Large intestine (tissue), 3 donors: Measurements from ENCODE around the gene HDAC3. TPM values are rescaled to one million over a fixed set of nuclear protein-coding genes. Genes with fewer than 3 reads are reported as not detected.

Experiments
- DNase-seq, 2 donors: peaks; one replicate each; pipeline versions ENCODE4 v3.0.0 to v3.0.0-alpha.2; 2013
- H3K27ac ChIP-seq: one replicate; pipeline ENCODE4 v1.5.1; 2013; ENCODE audit warnings: low read length
- H3K27me3 ChIP-seq: 2 replicates; pipeline ENCODE4 v1.6.1; 2013; ENCODE audit warnings: low read length; ENCODE audit not compliant: control insufficient read depth, insufficient read depth
- H3K36me3 ChIP-seq: 2 replicates; pipeline ENCODE4 v1.6.1; 2013; ENCODE audit warnings: low read length; ENCODE audit not compliant: control insufficient read depth, insufficient read depth
- H3K4me1 ChIP-seq: one replicate; pipeline ENCODE4 v1.6.1; 2013; ENCODE audit warnings: low read length; ENCODE audit not compliant: control insufficient read depth, insufficient read depth
- H3K4me3 ChIP-seq: one replicate; pipeline ENCODE4 v1.5.1; 2013; ENCODE audit warnings: low read length
- H3K9me3 ChIP-seq: one replicate; pipeline ENCODE4 v1.6.1; 2013; ENCODE audit warnings: mild to moderate bottlenecking, low read depth, low read length, moderate library complexity; ENCODE audit not compliant: control insufficient read depth
- WGBS: methylation state at CpG from one replicate; pipeline ENCODE4 v1.1.5; 2013; ENCODE audit warnings: low lambda C conversion rate; ENCODE audit not compliant: insufficient coverage; 5-methylcytosine and 5-hydroxymethylcytosine counted together
- polyA plus RNA-seq: library from polyadenylated mRNA; unstranded; fragments of 120-200 nt; gene quantifications from one replicate; pipeline ENCODE4 v1.2.1, GENCODE V29; 2013

HDAC3 gene
- polyA plus RNA-seq, 1 donor, result 71.5 TPM

DNA sequence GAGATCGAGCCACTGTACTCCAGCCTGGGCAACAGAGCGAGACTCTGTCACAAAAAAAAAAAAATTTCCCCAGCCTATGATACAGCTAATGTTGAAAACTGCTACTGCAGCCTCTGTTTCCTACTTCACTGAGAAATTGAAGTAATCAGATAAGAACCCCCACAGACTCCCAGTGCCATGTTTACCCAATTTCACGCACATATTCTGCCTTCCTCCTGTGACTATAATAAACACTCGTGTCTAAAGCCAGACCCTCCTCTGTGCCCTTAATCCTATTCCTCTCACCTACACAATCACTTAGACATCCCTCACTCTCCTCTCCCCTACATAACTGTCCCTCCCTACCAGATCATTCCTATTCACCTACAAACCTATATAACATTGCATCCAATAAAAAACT, 39.0 kb upstream of the HDAC3 start:
- H3K27me3 ChIP-seq, result no peaks in the 10 kb centered on the region
- no peaks in the 10 kb centered on the region for H3K9me3 ChIP-seq
- 44% methylated on average over 1 of the region's 4 CpGs for WGBS
- H3K36me3 ChIP-seq, result peaks cover 20% of the 10 kb centered on the region
- H3K4me1 ChIP-seq, result peaks cover 5% of the 10 kb centered on the region
- no peak for DNase-seq
- no peak overlapping the region for H3K4me3 ChIP-seq
- H3K27ac ChIP-seq, result no peak overlapping the region

DNA sequence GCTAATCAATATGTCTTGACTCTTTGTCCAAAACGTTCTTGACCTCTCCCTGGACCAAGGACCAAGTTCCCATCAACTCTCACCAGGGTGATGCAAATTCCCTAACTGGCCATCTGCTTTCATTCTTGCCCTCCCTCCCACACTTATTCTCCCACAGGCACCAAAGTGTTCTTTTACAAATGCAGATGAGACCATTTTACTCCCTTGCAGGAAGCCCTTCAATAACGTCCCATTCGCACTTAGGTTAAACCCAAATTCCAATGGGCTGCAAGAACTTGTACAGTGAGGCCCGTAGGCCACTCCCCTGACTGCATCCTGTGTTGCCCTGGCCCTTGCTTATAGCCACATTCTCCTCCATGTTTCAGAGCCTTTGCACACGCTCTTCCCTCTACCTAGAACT, 38.1 kb upstream of the HDAC3 start:
- H3K27me3 ChIP-seq, result no peaks in the 10 kb centered on the region
- H3K9me3 ChIP-seq, result no peaks in the 10 kb centered on the region
- no peak overlapping the region for H3K4me3 ChIP-seq
- H3K36me3 ChIP-seq, result peaks cover 25% of the 10 kb centered on the region
- H3K27ac ChIP-seq, result no peak overlapping the region
- no peak for DNase-seq
- WGBS, result no CpG with 5 or more reads among the region's 5 CpGs
- H3K4me1 ChIP-seq, result no peaks in the 10 kb centered on the region

DNA sequence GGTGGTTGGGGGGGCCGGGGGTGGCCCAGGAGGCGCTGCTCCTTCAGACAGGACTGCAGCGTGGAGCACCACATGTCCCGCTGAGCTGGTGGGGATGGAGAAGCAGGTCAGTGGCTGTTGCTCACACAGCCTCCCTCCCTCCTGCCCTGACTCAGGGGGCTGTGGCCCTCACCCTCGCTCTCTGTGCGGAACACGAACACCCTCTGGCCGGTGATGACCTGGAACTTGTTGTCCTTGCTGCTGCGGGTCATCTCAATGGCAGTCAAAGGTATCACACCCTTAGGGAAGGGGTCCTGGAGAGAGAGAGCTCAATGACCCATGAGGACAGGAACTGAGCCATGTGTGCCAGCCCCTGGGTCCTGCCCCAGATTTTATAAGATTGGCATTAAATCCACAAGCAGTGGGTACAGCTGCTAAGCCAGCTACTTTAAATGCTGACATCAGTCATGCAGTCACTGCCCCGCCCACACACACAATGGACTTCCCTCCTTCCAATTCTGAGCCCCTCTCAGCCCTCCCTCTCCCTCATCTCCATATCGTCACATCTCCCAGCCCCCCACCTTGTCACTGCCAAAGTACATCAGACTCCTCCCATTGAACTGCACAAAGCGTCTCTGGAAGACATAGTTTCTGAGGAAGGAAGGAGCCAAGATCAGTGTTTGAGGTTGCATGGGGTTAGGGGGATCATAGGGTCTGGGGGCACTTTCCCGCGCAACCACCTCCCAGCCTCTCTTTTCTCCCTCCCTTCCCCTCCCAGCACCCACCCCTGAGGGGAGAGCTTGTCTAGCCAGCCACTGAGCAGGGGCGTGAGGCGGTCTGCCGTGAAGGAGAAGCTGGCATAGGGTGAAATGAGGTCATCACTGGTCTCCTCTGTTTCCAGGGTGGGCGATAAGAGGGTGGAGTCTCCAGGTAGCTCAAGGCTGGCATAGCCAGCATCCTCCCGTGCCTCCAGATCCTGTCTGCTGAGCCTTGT, 36.5 kb upstream of the HDAC3 start:
- DNase-seq, result no peak
- Histone ChIP-seq H3K36me3 (peaks cover 35% of the 10 kb centered on the region), H3K27ac (no peak overlapping the region), H3K9me3 (no peaks in the 10 kb centered on the region), H3K4me3 (no peak overlapping the region), H3K4me1 (no peaks in the 10 kb centered on the region), H3K27me3 (no peaks in the 10 kb centered on the region)
- no CpG with 5 or more reads among the region's 19 CpGs for WGBS

DNA sequence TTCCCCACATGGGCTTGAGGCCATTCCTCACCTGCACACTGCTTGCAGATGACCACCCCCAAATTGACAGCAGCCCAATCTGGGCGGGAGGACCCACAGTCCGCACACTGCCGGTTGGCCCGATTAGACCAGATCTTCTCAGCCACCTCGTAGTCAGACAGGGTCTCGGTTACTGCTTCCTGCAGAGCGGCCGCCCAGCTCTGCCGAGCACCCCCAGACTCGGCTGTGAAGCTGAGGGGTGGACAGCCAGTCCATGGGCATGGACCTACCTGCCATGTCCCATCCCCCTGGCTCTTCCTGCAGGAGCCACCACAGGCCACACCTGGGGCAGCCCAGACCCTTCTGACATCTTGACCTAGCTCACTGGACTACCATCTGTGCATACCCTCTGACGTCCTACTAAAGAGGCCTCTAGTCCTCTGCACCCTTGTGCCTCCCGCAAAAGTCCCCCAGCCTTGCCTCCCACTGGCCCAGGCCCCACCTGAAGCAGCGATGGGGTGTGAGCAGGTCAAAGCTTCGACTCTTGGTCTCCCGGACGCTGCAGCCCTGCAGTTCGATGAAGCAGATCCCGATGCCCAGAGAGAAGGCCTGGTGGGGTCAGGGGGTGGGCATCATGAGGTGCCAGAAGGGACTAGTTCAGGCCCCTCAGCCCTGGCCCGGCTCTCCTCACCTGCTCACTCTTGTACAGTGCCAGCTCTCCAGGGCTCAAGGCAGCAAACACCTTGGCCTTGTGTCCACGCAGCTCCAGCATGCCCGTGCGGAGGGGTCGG, 35.6 kb upstream of the HDAC3 start:
- no peaks in the 10 kb centered on the region for H3K27me3 ChIP-seq
- H3K9me3 ChIP-seq, result no peaks in the 10 kb centered on the region
- H3K4me1 ChIP-seq, result no peaks in the 10 kb centered on the region
- DNase-seq, result no peak
- H3K27ac ChIP-seq, result no peak overlapping the region
- peaks cover 35% of the 10 kb centered on the region for H3K36me3 ChIP-seq
- H3K4me3 ChIP-seq, result no peak overlapping the region
- no CpG with 5 or more reads among the region's 23 CpGs for WGBS

GRCh38 chr5:141669520-141669919, 32.9 kb upstream of the HDAC3 start:
- WGBS, result no CpG with 5 or more reads among the region's 4 CpGs
- Histone ChIP-seq H3K27ac (no peak overlapping the region), H3K27me3 (no peaks in the 10 kb centered on the region), H3K4me1 (peaks cover 3% of the 10 kb centered on the region), H3K4me3 (no peak overlapping the region), H3K36me3 (peaks cover 37% of the 10 kb centered on the region), H3K9me3 (no peaks in the 10 kb centered on the region)
- DNase-seq, result no peak

DNA sequence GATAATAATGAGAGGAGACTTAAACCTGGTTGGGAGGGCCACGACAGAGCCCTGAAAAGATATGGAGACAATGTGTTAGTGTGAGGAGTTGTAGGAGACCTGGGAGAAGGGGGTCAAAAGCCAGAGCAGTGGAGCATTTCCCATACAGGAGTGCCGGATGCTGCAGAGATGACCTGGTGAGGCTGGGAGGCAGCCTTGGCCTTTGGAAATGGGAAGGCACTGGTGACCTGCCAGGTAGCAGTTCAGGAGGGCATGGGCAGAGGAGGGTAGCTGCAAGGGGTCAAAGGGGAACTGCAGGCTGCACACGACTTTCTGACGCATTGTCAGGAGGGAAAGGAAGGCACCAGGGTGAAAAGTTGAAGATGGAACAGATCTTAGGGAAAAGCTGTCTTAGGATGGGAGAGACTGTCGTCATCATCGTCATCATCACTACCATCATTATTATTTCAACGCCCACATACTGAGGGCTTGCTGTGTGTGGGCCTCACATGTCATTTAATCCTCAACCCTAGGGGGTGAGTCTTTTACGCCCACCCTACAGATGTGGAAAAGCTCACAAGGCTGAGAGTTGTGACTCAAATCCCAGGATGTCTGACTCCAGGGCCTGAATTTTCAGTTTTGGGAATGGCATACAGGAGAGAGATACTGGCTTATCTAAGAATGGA, 32.1 kb upstream of the HDAC3 start:
- Histone ChIP-seq H3K27me3 (no peaks in the 10 kb centered on the region), H3K4me3 (no peak overlapping the region), H3K36me3 (peaks cover 40% of the 10 kb centered on the region), H3K27ac (no peak overlapping the region), H3K4me1 (peaks cover 3% of the 10 kb centered on the region), H3K9me3 (no peaks in the 10 kb centered on the region)
- 69% methylated on average over 3 of the region's 8 CpGs for WGBS
- no peak for DNase-seq

DNA sequence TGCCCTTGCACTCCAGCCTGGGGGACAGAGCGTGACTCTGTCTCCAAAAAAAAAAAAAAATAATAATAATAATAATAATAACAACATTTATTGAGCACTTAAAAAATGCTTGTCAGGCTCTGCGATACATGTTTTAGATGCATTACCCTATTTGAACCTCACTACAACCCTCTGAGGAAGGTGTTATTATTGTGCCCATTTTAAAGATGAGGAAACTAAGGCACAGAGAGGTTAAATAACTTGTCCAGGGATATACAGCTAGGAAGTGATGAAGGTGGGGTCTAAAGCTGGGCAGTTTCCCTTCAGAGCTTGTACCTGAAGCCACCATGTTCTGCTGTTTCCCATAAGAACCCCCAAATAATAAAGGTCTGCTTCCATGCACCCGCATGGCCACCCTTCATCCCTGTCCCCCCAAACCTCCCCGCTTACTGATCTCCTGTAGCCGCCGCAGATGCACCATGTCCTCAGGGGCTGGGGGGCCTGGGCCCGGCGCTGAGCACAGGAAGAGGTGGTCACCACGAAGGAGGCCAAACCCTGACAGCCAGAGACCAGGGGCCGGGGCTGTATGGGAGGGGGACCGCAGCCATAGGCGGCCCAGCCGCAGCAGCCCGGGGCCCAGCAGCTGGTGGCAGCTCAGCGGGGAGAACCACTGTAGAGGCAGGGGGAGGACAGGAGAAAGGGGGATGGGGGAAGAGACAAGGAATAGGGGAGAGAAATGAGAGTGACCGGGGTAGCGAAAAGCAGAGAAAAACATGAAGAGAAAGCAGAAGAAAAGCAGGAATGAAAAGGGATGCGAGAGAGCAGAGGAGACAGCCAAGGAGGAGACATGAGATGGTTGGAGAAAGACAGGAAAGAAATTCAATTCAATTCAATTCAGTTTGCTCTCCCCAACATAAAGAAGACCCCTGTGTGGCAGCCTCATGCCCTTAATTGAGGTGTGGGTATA, 29.6 kb upstream of the HDAC3 start:
- Histone ChIP-seq H3K4me1 (peaks cover 3% of the 10 kb centered on the region), H3K27me3 (no peaks in the 10 kb centered on the region), H3K9me3 (no peaks in the 10 kb centered on the region), H3K36me3 (peaks cover 39% of the 10 kb centered on the region), H3K27ac (no peak overlapping the region), H3K4me3 (no peak overlapping the region)
- no peak for DNase-seq
- WGBS, result 87% methylated on average over 4 of the region's 18 CpGs

GRCh38 chr5:141664733-141665461, 28.2 kb upstream of the HDAC3 start:
- WGBS, result no CpG with 5 or more reads among the region's 13 CpGs
- Histone ChIP-seq H3K27ac (no peak overlapping the region), H3K4me3 (no peak overlapping the region), H3K27me3 (no peaks in the 10 kb centered on the region), H3K36me3 (peaks cover 30% of the 10 kb centered on the region), H3K9me3 (no peaks in the 10 kb centered on the region), H3K4me1 (peaks cover 3% of the 10 kb centered on the region)
- peak; percentile 61 to 64 for DNase-seq

DNA sequence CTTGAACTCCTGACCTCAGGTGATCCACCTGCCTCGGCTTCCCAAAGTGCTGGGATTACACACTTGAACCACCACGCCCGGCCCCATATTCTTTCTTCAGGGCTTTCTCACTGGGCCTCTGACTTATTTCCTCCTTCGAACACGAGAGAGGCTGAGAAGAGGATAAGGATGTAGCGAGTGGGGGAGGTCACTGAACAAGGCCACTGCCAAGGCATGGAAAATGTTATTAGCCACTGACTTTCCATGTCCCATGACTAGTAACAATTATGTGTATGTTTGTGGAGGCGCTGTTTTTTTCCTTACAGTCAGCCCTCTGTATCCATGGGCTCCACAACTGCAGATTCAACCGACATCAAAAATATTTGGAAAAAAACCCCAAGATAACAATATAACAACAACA, 26.9 kb upstream of the HDAC3 start:
- no peaks in the 10 kb centered on the region for H3K9me3 ChIP-seq
- peaks cover 3% of the 10 kb centered on the region for H3K4me1 ChIP-seq
- H3K4me3 ChIP-seq, result no peak overlapping the region
- no peak overlapping the region for H3K27ac ChIP-seq
- no peaks in the 10 kb centered on the region for H3K27me3 ChIP-seq
- WGBS, result 100% methylated on average over 3 of the region's 8 CpGs
- peaks cover 23% of the 10 kb centered on the region for H3K36me3 ChIP-seq
- no peak for DNase-seq
